H1 (cell line): Measurements from ENCODE around the gene KMT2A. TPM values are rescaled to one million over a fixed set of nuclear protein-coding genes. Genes with fewer than 3 reads are reported as not detected.

Experiments
- CTCF ChIA-PET: fragments of 300-600 bp; sonication (Branson Sonifier 250); formaldehyde crosslinking; loops from one replicate; lab custom pipeline; 2021; ENCODE audit not compliant: partially characterized antibody; lab: Charles Lee
- POLR2A ChIA-PET: fragments of 300-600 bp; sonication (Branson Sonifier 250); formaldehyde crosslinking; loops from one replicate; lab custom pipeline; 2021; ENCODE audit warnings: inconsistent platforms; ENCODE audit not compliant: partially characterized antibody; lab: Charles Lee
- DNase-seq, 2 experiments: peaks; one replicate each; pipeline versions ENCODE4 v3.0.0 to v3.0.0-alpha.2; 2010 to 2022; ENCODE audit warnings: low spot score in 2 of 2, low read depth in 1 of 2, mixed read lengths in 1 of 2
- FAIRE-seq: peaks from 2 replicates; lab custom pipeline; 2011; peaks lifted over from hg19 to GRCh38; lab: Jason Lieb, UNC
- H2AFZ ChIP-seq: 2 replicates; pipeline ENCODE4 v1.8.1; 2012; ENCODE audit warnings: low read length, inconsistent platforms
- H2AK5ac ChIP-seq: 2 replicates; pipeline ENCODE4 v1.6.1; 2013; ENCODE audit warnings: low read depth, low read length
- H2BK120ac ChIP-seq: replicated peaks from 2 replicates; pipeline ENCODE3; 2013; ENCODE audit warnings: low read depth, low read length, inconsistent platforms
- H2BK12ac ChIP-seq: 2 replicates; pipeline ENCODE4 v1.6.1; 2013; ENCODE audit warnings: low read depth, low read length
- H2BK15ac ChIP-seq: 2 replicates; pipeline ENCODE4 v1.6.1; 2013; ENCODE audit warnings: low read length
- H2BK20ac ChIP-seq: 2 replicates; pipeline ENCODE4 v1.6.1; 2013; ENCODE audit warnings: low read length
- H2BK5ac ChIP-seq: 2 replicates; pipeline ENCODE4 v1.6.1; 2013; ENCODE audit warnings: low read depth, low read length
- H3K14ac ChIP-seq: 2 replicates; pipeline ENCODE4 v1.6.1; 2013; ENCODE audit warnings: inconsistent platforms; ENCODE audit not compliant: insufficient read length
- H3K18ac ChIP-seq: 2 replicates; pipeline ENCODE4 v1.6.1; 2013; ENCODE audit warnings: low read length; ENCODE audit errors: extremely low read depth
- H3K23ac ChIP-seq: 2 replicates; pipeline ENCODE4 v1.6.1; 2013; ENCODE audit warnings: inconsistent platforms; ENCODE audit not compliant: insufficient read length
- H3K23me2 ChIP-seq: 2 replicates; pipeline ENCODE4 v1.6.1; 2013; ENCODE audit warnings: low read depth, low read length
- H3K27ac ChIP-seq: 2 replicates; pipeline ENCODE4 v1.6.1; 2011; ENCODE audit warnings: low read depth, low read length, inconsistent platforms
- H3K27me3 ChIP-seq, 4 experiments: replicated peaks in 1 of 4; 1 replicate in 1 of 4; 2 replicates in 3 of 4; pipeline versions ENCODE4 v1.6.1 to v1.8.1; 2011 to 2013; ENCODE audit warnings: low read length in 3 of 4, mild to moderate bottlenecking in 3 of 4, inconsistent platforms in 2 of 4, mixed read lengths in 2 of 4, moderate library complexity in 1 of 4; ENCODE audit not compliant: control insufficient read depth in 3 of 4, insufficient read depth in 3 of 4; ENCODE audit errors: extremely low read depth in 1 of 4
- H3K36me3 ChIP-seq, 4 experiments: 2 replicates each; pipeline versions ENCODE4 v1.6.1 to v1.8.1; 2011 to 2013; ENCODE audit warnings: mild to moderate bottlenecking in 4 of 4, low read length in 3 of 4, moderate library complexity in 2 of 4, control low read depth in 1 of 4, inconsistent platforms in 1 of 4; ENCODE audit not compliant: insufficient read depth in 4 of 4, control insufficient read depth in 2 of 4
- H3K4ac ChIP-seq: replicated peaks from 2 replicates; pipeline ENCODE3; 2013; ENCODE audit warnings: low read length, low read depth, mixed read lengths, inconsistent platforms; ENCODE audit not compliant: insufficient read length
- H3K4me1 ChIP-seq, 4 experiments: replicated peaks in 1 of 4; 1 replicate in 1 of 4; 2 replicates in 3 of 4; pipeline versions ENCODE4 v1.6.1 to v1.8.1; 2011 to 2013; ENCODE audit warnings: low read length in 3 of 4, inconsistent platforms in 2 of 4, mixed read lengths in 1 of 4; ENCODE audit not compliant: insufficient read depth in 4 of 4, control insufficient read depth in 3 of 4
- H3K4me2 ChIP-seq, 2 experiments: 2 replicates each; pipeline versions ENCODE4 v1.6.1 to v1.8.1; 2011 to 2013; ENCODE audit warnings: low read depth in 2 of 2, low read length in 2 of 2, control low read depth in 1 of 2, inconsistent platforms in 1 of 2, mild to moderate bottlenecking in 1 of 2; ENCODE audit not compliant: insufficient read depth in 1 of 2
- H3K4me3 ChIP-seq, 4 experiments: fragments of 200-600, 300-600 bp in 1 of 4; sonication (generic), shearing (Covaris generic), sonication (Bioruptor Twin) in 1 of 4; 2 replicates each; pipeline versions ENCODE4 v1.5.1 to v1.8.1; 2011 to 2016; ENCODE audit warnings: low read length in 4 of 4, low read depth in 3 of 4, control low read depth in 2 of 4, inconsistent platforms in 2 of 4, mild to moderate bottlenecking in 2 of 4, mixed read lengths in 1 of 4, moderate library complexity in 1 of 4; ENCODE audit not compliant: insufficient read depth in 2 of 4; ENCODE audit errors: extremely low read depth in 1 of 4
- H3K56ac ChIP-seq: replicated peaks from 2 replicates; pipeline ENCODE3; 2013; ENCODE audit warnings: low read depth, mild to moderate bottlenecking, mixed read lengths, low read length, inconsistent platforms; ENCODE audit not compliant: insufficient read length
- H3K79me1 ChIP-seq: 2 replicates; pipeline ENCODE4 v1.6.1; 2013; ENCODE audit warnings: low read depth, low read length, control low read depth
- H3K79me2 ChIP-seq, 2 experiments: 2 replicates each; pipeline versions ENCODE4 v1.6.1 to v1.8.1; 2012 to 2013; ENCODE audit warnings: low read length in 2 of 2, mild to moderate bottlenecking in 2 of 2, inconsistent platforms in 1 of 2; ENCODE audit not compliant: insufficient read depth in 2 of 2, control insufficient read depth in 1 of 2
- H3K9ac ChIP-seq, 4 experiments: replicated peaks in 1 of 4; 1 replicate in 1 of 4; 2 replicates in 3 of 4; pipeline versions ENCODE4 v1.6.1 to v1.8.1; 2011 to 2013; ENCODE audit warnings: low read depth in 3 of 4, low read length in 3 of 4, control low read depth in 2 of 4, mild to moderate bottlenecking in 2 of 4, moderate library complexity in 2 of 4, inconsistent platforms in 1 of 4; ENCODE audit errors: extremely low read depth in 1 of 4
- H3K9me3 ChIP-seq, 2 experiments: 2 replicates each; pipeline versions ENCODE4 v1.6.1 to v1.8.1; 2012 to 2013; ENCODE audit warnings: mild to moderate bottlenecking in 2 of 2, moderate library complexity in 2 of 2, control low read depth in 1 of 2, inconsistent platforms in 1 of 2, low read depth in 1 of 2, low read length in 1 of 2, mixed read lengths in 1 of 2; ENCODE audit not compliant: insufficient read depth in 2 of 2
- H4K20me1 ChIP-seq, 2 experiments: replicated peaks in 1 of 2; 2 replicates each; pipeline versions ENCODE3 to v1.8.1; 2011 to 2013; ENCODE audit warnings: inconsistent platforms in 2 of 2, low read length in 2 of 2, mild to moderate bottlenecking in 1 of 2; ENCODE audit not compliant: insufficient read depth in 2 of 2, control insufficient read depth in 1 of 2
- H4K5ac ChIP-seq: 2 replicates; pipeline ENCODE4 v1.6.1; 2013; ENCODE audit warnings: low read length, low read depth, mixed read lengths, inconsistent platforms; ENCODE audit not compliant: insufficient read length
- H4K8ac ChIP-seq: 2 replicates; pipeline ENCODE4 v1.8.0; 2013; ENCODE audit warnings: mild to moderate bottlenecking, moderate library complexity, low read length, inconsistent platforms; ENCODE audit not compliant: insufficient read depth; ENCODE audit errors: extremely low read depth
- H4K91ac ChIP-seq: replicated peaks from 2 replicates; pipeline ENCODE3; 2013; ENCODE audit warnings: low read length, mixed read lengths, inconsistent platforms; ENCODE audit not compliant: insufficient read length
- ATF2 ChIP-seq: IDR thresholded peaks from 2 replicates; pipeline ENCODE4 v1.6.1; 2012; ENCODE audit warnings: low read length, inconsistent platforms
- HDAC2 ChIP-seq, 2 experiments: fragments of 300-600 bp in 1 of 2; sonication (generic) in 1 of 2; IDR thresholded peaks; 2 replicates each; pipeline ENCODE4 v1.6.1; 2011 to 2012; ENCODE audit warnings: low read depth in 2 of 2, low read length in 2 of 2, mild to moderate bottlenecking in 2 of 2, moderate library complexity in 2 of 2, borderline replicate concordance in 1 of 2, inconsistent platforms in 1 of 2
- SIN3A ChIP-seq, 2 experiments: IDR thresholded peaks in 1 of 2; conservative IDR thresholded peaks in 1 of 2; 2 replicates each; pipeline ENCODE4 v1.6.1; 2011 to 2012; ENCODE audit warnings: low read length in 2 of 2, improper control_type of control experiment in 1 of 2, low read depth in 1 of 2, mild to moderate bottlenecking in 1 of 2
- TCF12 ChIP-seq: IDR thresholded peaks from 2 replicates; pipeline ENCODE4 v1.6.1; 2011; ENCODE audit warnings: low read depth, mild to moderate bottlenecking, low read length
- WGBS, 2 experiments: shearing (Covaris generic) in 1 of 2; methylation state at CpG; one replicate each; pipeline versions ENCODE4 v1.1.6 to v1.1.7; 2013 to 2015; ENCODE audit warnings: low lambda C conversion rate in 2 of 2, mixed read lengths in 2 of 2, inconsistent platforms in 1 of 2, low coverage in 1 of 2, missing lambda C conversion rate in 1 of 2; ENCODE audit not compliant: insufficient replicate concordance in 2 of 2, insufficient coverage in 1 of 2, insufficient read length in 1 of 2; ENCODE audit errors: extremely low coverage in 1 of 2, missing lambda C conversion rate in 1 of 2; 5-methylcytosine and 5-hydroxymethylcytosine counted together
- polyA plus RNA-seq, 7 experiments: library from polyadenylated mRNA; depleted of rRNA in 3 of 7; stranded (reverse) in 5 of 7; unstranded in 2 of 7; fragments of >200 nt in 5 of 7; fragments of 200-250 nt in 2 of 7; gene quantifications; 1 replicate in 5 of 7; 2 replicates in 1 of 7; 4 replicates in 1 of 7; pipeline versions ENCODE4 v1.2.1 to v1.2.3, GENCODE V29; 2011 to 2013; ENCODE audit warnings: missing spikeins in 2 of 7, mixed read lengths in 2 of 7
- total RNA-seq: library from RNA; stranded (reverse); fragmentation: NEBNext Ultra II Directional; extraction: Animal tissue kit (Norgen Biotek cat#: 25700); gene quantifications from 2 replicates; pipeline ENCODE4 v1.2.1, GENCODE V29; 2021

KMT2A gene
- total and polyA plus RNA-seq, 2 of the 8 experiments (the other 6 are each of a cell fraction or from before 2014, with no cell fraction given), result 35.9 to 62.1 TPM

- peaks cover 29 to 59% of the 10 kb centered on the region in 2 experiments for H3K79me2 ChIP-seq
- H3K9me3 ChIP-seq, result no peaks in the 10 kb centered on the region
- H3K4me1 ChIP-seq, result peaks cover 0 to 18% (median 6%) of the 10 kb centered on the region in 4 experiments; a peak in 6 of 7 replicates
- H2BK12ac ChIP-seq, result no peak overlapping the region
- H3K23me2 ChIP-seq, result peaks cover 23% of the 10 kb centered on the region
- H3K4me2 ChIP-seq, result peak overlapping the region; percentile 84 to 85
- H3K27me3 ChIP-seq, result no peaks in the 10 kb centered on the region
- CTCF ChIA-PET, result interaction anchor here (0.7 to 1.6 kb wide), 3 partner anchors 24 to 151 kb away, joined by 3 read pairs; no protein-coding TSS in a partner anchor
- peaks cover 0 to 3% (median 0%) of the 10 kb centered on the region in 4 experiments; a peak in 1 of 8 replicates for H3K36me3 ChIP-seq
- no peak overlapping the region for H4K91ac ChIP-seq
- 1% methylated on average over 15 of the region's 28 CpGs; no CpG with 5 or more reads in 1 of the 2 experiments for WGBS, 2 experiments
- peak overlapping the region; percentile 55 to 77 (median 70) for H3K9ac ChIP-seq
- DNase-seq (peak in 1 of 2 experiments; percentile 65), FAIRE-seq (no peak)
- 0 out of 2 replicates have a peak overlapping the region, but pooled peaks have one; percentile 65 for H3K27ac ChIP-seq
- H3K56ac ChIP-seq, result no peak overlapping the region
- POLR2A ChIA-PET, result interaction anchor here (0.5 to 1.8 kb wide), 4 partner anchors 12 to 37 kb away, joined by 3 to 10 read pairs (median 4); partner anchors contain the start of gene ATP5MG
- H3K14ac ChIP-seq, result no peak overlapping the region
- peak overlapping the region; percentile 68 to 91 (median 80) for H3K4me3 ChIP-seq
- H4K5ac ChIP-seq, result no peak overlapping the region
- no peak overlapping the region for H3K4ac ChIP-seq
- no peak overlapping the region for H2BK20ac ChIP-seq
- peaks cover 31% of the 10 kb centered on the region in 2 experiments for H4K20me1 ChIP-seq
- peak overlapping the region; percentile 24; the same call in 1 of the 2 replicates for H3K18ac ChIP-seq
- H3K79me1 ChIP-seq, result no peaks in the 10 kb centered on the region; the same call in 1 of the 2 replicates
- no peak overlapping the region for H3K23ac ChIP-seq
- H2BK120ac ChIP-seq, result no peak overlapping the region
- H2AK5ac ChIP-seq, result no peak overlapping the region; the same call in 1 of the 2 replicates
- H2BK15ac ChIP-seq, result no peak overlapping the region
- no peak overlapping the region for H4K8ac ChIP-seq
- no peak overlapping the region; the same call in 1 of the 2 replicates for H2BK5ac ChIP-seq
- no peak for TF ChIP-seq HDAC2 (IDR thresholded peaks at IDR 0.05; ENCODE audit: borderline replicate concordance in 1 of 2, low read depth in 2 of 2, low read length in 2 of 2)
- peak; percentile 50; the same call in 1 of the 2 replicates for TF ChIP-seq ATF2
- TF ChIP-seq TCF12, result no peak
- 0 out of 4 replicates have a peak, but pooled peaks of 1 of the 2 experiments have one; percentile 13 for TF ChIP-seq SIN3A (conservative IDR thresholded peaks at IDR 0.05 in 1 of 2, IDR thresholded peaks at IDR 0.05 in 1 of 2; ENCODE audit: low read depth in 1 of 2, low read length in 2 of 2)
- H2AFZ ChIP-seq, result no peak overlapping the region
These were observed 1.2 kb downstream of the KMT2A start for GRCh38 chr11:118437208-118438125.
